ENCODE results near the gene NEMF.

DNA sequence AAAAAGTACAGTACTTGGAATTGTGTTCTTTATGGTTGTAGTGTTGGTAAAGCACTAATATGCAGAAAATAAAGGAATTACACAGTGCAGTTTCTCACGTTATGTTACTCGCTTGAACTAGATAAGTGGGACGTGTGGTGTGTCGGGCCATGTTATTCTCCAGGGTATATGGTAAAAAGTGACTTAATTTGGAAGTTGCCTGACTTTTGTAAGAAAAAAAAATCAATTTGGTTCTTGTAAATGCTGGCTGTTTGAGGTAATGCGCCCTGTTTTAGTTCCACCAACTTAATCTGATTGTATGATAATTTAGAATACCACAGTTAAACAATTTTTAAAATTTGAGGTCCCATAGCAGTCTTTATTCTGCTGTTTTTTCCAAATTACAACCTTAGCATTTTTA lies 44.4 kb upstream of the NEMF start:
- TF ChIP-seq, protein P1, sequence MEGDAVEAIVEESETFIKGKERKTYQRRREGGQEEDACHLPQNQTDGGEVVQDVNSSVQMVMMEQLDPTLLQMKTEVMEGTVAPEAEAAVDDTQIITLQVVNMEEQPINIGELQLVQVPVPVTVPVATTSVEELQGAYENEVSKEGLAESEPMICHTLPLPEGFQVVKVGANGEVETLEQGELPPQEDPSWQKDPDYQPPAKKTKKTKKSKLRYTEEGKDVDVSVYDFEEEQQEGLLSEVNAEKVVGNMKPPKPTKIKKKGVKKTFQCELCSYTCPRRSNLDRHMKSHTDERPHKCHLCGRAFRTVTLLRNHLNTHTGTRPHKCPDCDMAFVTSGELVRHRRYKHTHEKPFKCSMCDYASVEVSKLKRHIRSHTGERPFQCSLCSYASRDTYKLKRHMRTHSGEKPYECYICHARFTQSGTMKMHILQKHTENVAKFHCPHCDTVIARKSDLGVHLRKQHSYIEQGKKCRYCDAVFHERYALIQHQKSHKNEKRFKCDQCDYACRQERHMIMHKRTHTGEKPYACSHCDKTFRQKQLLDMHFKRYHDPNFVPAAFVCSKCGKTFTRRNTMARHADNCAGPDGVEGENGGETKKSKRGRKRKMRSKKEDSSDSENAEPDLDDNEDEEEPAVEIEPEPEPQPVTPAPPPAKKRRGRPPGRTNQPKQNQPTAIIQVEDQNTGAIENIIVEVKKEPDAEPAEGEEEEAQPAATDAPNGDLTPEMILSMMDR (IDR thresholded peaks at IDR 0.05): no peak
- no peak for TF ChIP-seq EZH2 (IDR thresholded peaks at IDR 0.05; ENCODE audit: borderline replicate concordance, insufficient read depth, low read depth, low read length, poor library complexity, severe bottlenecking)

All from B cell (primary cell).